Gastrocnemius medialis (tissue), 4 donors: Measurements from ENCODE around the gene RAD9B. TPM values are rescaled to one million over a fixed set of nuclear protein-coding genes. Genes with fewer than 3 reads are reported as not detected.
A peak's percentile ranks its signal among the peaks of the same experiment; 100 is the strongest.
"Not testable (repeated sequence)": the region's sequence is repeated elsewhere in the genome, so short reads cannot be mapped to it uniquely, and the experiment has no call there.

ENCODE experiments used
- ATAC-seq, 2 donors: fragments of 150-250 bp; one replicate each; pipeline ENCODE4 v1.9.1; 2016
- DNase-seq, 2 donors: peaks; one replicate each; pipeline ENCODE4 v3.0.0-alpha.2; 2019
- H3K27ac ChIP-seq, 4 donors: fragments of 200-600 bp; sonication (generic); 1 replicate in 1 of 4; 2 replicates in 3 of 4; pipeline ENCODE4 v1.5.1; 2016 to 2018; ENCODE audit warnings: mild to moderate bottlenecking in 2 of 4, moderate library complexity in 1 of 4
- H3K27me3 ChIP-seq, 3 donors: fragments of 200-600 bp; sonication (generic) in 2 of 3; 1 replicate in 1 of 3; 2 replicates in 2 of 3; pipeline versions ENCODE4 v1.5.1 to v1.6.0; 2016 to 2019; ENCODE audit warnings: mild to moderate bottlenecking in 1 of 3, moderate library complexity in 1 of 3
- H3K36me3 ChIP-seq, 2 donors: fragments of 200-600 bp; sonication (generic) in 1 of 2; one replicate each; pipeline ENCODE4 v1.5.1; 2017 to 2018
- H3K4me1 ChIP-seq, 2 donors: fragments of 200-600 bp; sonication (generic) in 1 of 2; one replicate each; pipeline ENCODE4 v1.5.1; 2016 to 2017; ENCODE audit warnings: mild to moderate bottlenecking in 2 of 2
- H3K4me3 ChIP-seq, 4 donors: fragments of 200-600 bp; sonication (generic) in 3 of 4; 1 replicate in 1 of 4; 2 replicates in 3 of 4; pipeline ENCODE4 v1.5.1; 2016 to 2019; ENCODE audit warnings: mild to moderate bottlenecking in 2 of 4
- H3K9me3 ChIP-seq, 3 donors: fragments of 200-600 bp; sonication (generic) in 2 of 3; 1 replicate in 1 of 3; 2 replicates in 2 of 3; pipeline ENCODE4 v1.5.1; 2016 to 2019
- CTCF ChIP-seq, 5 experiments: fragments of 450-650 bp in 3 of 5; fragments of 200-600 bp in 2 of 5; sonication (generic) in 2 of 5; IDR thresholded peaks in 4 of 5; conservative IDR thresholded peaks in 1 of 5; 1 replicate in 4 of 5; 2 replicates in 1 of 5; pipeline ENCODE4 v1.5.1; 2016 to 2019; ENCODE audit warnings: antibody characterized with exemption in 5 of 5, mild to moderate bottlenecking in 3 of 5, moderate library complexity in 3 of 5
- POLR2A ChIP-seq, 2 donors: fragments of 450-650 bp; IDR thresholded peaks; one replicate each; pipeline ENCODE4 v1.6.1; 2017; ENCODE audit warnings: antibody characterized with exemption in 2 of 2, mild to moderate bottlenecking in 2 of 2, moderate library complexity in 2 of 2
- in situ Hi-C, 4 donors: fragments of 200-750 bp; cut with MboI; loops; one replicate each; pipeline versions ENCODE4 v1.15.0 to v1.8.0; 2017; ENCODE audit warnings: low sequenced_read_pairs in 4 of 4
- intact Hi-C: fragments of 100-400 bp; cut with DNase I; formaldehyde crosslinking; loops from one replicate; pipeline ENCODE4 v1.15.1; 2023; ENCODE audit warnings: low total_unique reads
- total RNA-seq, 4 donors: library from RNA; depleted of rRNA; stranded (reverse); fragments of >200 nt; gene quantifications; one replicate each; pipeline versions ENCODE4 v1.1.0 to v1.2.3, GENCODE V29; 2016

RAD9B gene
- 1 to 10 TPM in 1 of 4 donors, under 1 TPM in 3; 0.12 to 2.0 (median 0.62) TPM for total RNA-seq

- peaks cover 36 to 40% of the 10 kb centered on the region in 2 donors for H3K4me1 ChIP-seq
- no peaks in the 10 kb centered on the region for H3K9me3 ChIP-seq
- in situ Hi-C loops (loop anchor here in 2 of 4 donors (5.0 to 10.0 kb wide), 2 partner anchors 35 to 47 kb away; partner anchors contain the start of genes ARPC3 (in 1 of the 2), FAM216A (in 1 of the 2) and GPN3 (in 1 of the 2)), intact Hi-C loops (loop anchor here (1.0 to 5.0 kb wide), 5 partner anchors 34 to 240 kb away; partner anchors contain the start of genes ARPC3, FAM216A, GPN3 and PPP1CC)
- peak within 1 kb of the TSS; percentile 86 to 99 (median 90) for H3K4me3 ChIP-seq
- H3K27me3 ChIP-seq = no peaks in the 10 kb centered on the region
- peak; percentile 98 for DNase-seq
- no peaks in the 10 kb centered on the region for H3K36me3 ChIP-seq
- peak; percentile 91 to 94 for ATAC-seq
- H3K27ac ChIP-seq = peak within 1 kb of the TSS; percentile 95 to 98 (median 97)
- TF ChIP-seq POLR2A (IDR thresholded peaks at IDR 0.05) (peak; percentile 95 to 97), CTCF (IDR thresholded peaks at IDR 0.05 in 4 of 5, conservative IDR thresholded peaks at IDR 0.05 in 1 of 5) (no peak)
These were observed at the start of gene RAD9B, which contains the start of gene VPS29 for GRCh38 chr12:110501752-110502738. Gene RAD9B (plus strand): TSS chr12:110502331. CDS start chr12:110502338, 7 bp downstream. Gene VPS29 (minus strand): TSS chr12:110502111. CDS start chr12:110502051, 60 bp downstream.

GRCh38 chr12:110453569-110454296 is 48.4 kb upstream of the RAD9B start:
- intact Hi-C loops = loop anchor here (5.0 kb wide), 1 partner anchor 434 kb away; no protein-coding TSS in a partner anchor
- H3K36me3 ChIP-seq = peaks cover 0 to 39% of the 10 kb centered on the region in 2 donors

GRCh38 chr12:110458756-110459155 is 43.4 kb upstream of the RAD9B start:
- Histone ChIP-seq H3K4me1 (peaks cover 5 to 6% of the 10 kb centered on the region in 2 donors), H3K36me3 (peaks cover 0 to 52% of the 10 kb centered on the region in 2 donors), H3K27me3 (no peaks in the 10 kb centered on the region), H3K9me3 (no peaks in the 10 kb centered on the region), H3K27ac (no peak overlapping the region), H3K4me3 (no peak overlapping the region)
- ATAC-seq (no peak), DNase-seq (no peak)
- in situ Hi-C loops = loop anchor here in 3 of 4 donors (10.0 to 25.0 kb wide), 3 partner anchors 46 to 426 kb away; partner anchors contain the start of genes CCDC63 (in 1 of the 3), RAD9B (in 1 of the 3) and VPS29 (in 1 of the 3)
- intact Hi-C loops = no loop called here
- TF ChIP-seq CTCF (IDR thresholded peaks at IDR 0.05 in 4 of 5, conservative IDR thresholded peaks at IDR 0.05 in 1 of 5) (no peak), POLR2A (IDR thresholded peaks at IDR 0.05) (no peak)

More at GRCh38 chr12:110453569-110454296, 48.4 kb upstream of the RAD9B start:
- in situ Hi-C loops = loop anchor here in 3 of 4 donors (10.0 to 25.0 kb wide), 3 partner anchors 51 to 431 kb away; partner anchors contain the start of genes CCDC63 (in 1 of the 3), RAD9B (in 1 of the 3) and VPS29 (in 1 of the 3)
- no peaks in the 10 kb centered on the region for H3K27me3 ChIP-seq
- DNase-seq (no peak), ATAC-seq (no peak)
- H3K4me1 ChIP-seq = peaks cover 12 to 13% of the 10 kb centered on the region in 2 donors
- H3K9me3 ChIP-seq = no peaks in the 10 kb centered on the region
- no peak overlapping the region for H3K27ac ChIP-seq
- no peak for TF ChIP-seq POLR2A (IDR thresholded peaks at IDR 0.05)
- no peak for TF ChIP-seq CTCF (IDR thresholded peaks at IDR 0.05 in 4 of 5, conservative IDR thresholded peaks at IDR 0.05 in 1 of 5)
- H3K4me3 ChIP-seq = no peak overlapping the region

GRCh38 chr12:110461189-110461588 is 40.9 kb upstream of the RAD9B start:
- DNase-seq, ATAC-seq, H3K4me3 ChIP-seq, H3K27me3 ChIP-seq, H3K4me1 ChIP-seq, H3K27ac ChIP-seq, intact Hi-C loops, H3K9me3 ChIP-seq: not testable (repeated sequence)
- peaks cover 0 to 49% of the 10 kb centered on the region in 2 donors for H3K36me3 ChIP-seq
- in situ Hi-C loops = loop anchor here in 1 of 4 donors (25.0 kb wide), 1 partner anchor 376 kb away; the partner anchor contains the start of gene CCDC63
